ENCODE results near the gene ITGB3BP.

Gene ITGB3BP

GRCh38 chr1:63418101-63418500 lies 104.9 kb downstream of the ITGB3BP start:
- DNase-seq (ENCODE audit: low read depth), result no peak

- no peak for DNase-seq (ENCODE audit: low read depth)
These were observed 108.2 kb downstream of the ITGB3BP start for GRCh38 chr1:63414691-63415365.

- no peak for DNase-seq (ENCODE audit: low read depth)
These were observed 109.6 kb downstream of the ITGB3BP start for GRCh38 chr1:63413394-63413793.

GRCh38 chr1:63411066-63411465 lies 112.0 kb downstream of the ITGB3BP start:
- DNase-seq (ENCODE audit: low read depth), result no peak

GRCh38 chr1:63408331-63408730 lies 114.7 kb downstream of the ITGB3BP start:
- DNase-seq (ENCODE audit: low read depth), result peak; percentile 13

GRCh38 chr1:63407002-63407401 lies 116.0 kb downstream of the ITGB3BP start:
- DNase-seq (ENCODE audit: low read depth), result no peak

GRCh38 chr1:63405987-63406386 lies 117.0 kb downstream of the ITGB3BP start:
- no peak for DNase-seq (ENCODE audit: low read depth)

GRCh38 chr1:63405021-63405420 lies 118.0 kb downstream of the ITGB3BP start:
- DNase-seq (ENCODE audit: low read depth), result no peak

GRCh38 chr1:63403386-63403785 lies 119.6 kb downstream of the ITGB3BP start:
- DNase-seq (ENCODE audit: low read depth), result no peak

- no peak for DNase-seq (ENCODE audit: low read depth)
These were observed 121.1 kb downstream of the ITGB3BP start for GRCh38 chr1:63401945-63402344.
